Activated naive CD8-positive, alpha-beta T cell treated with anti-CD3 and anti-CD28 coated beads, Interleukin-2, amount 10 ng/mL, durations not matched to agents 7 days and 5 days (primary cell): ENCODE measurements around the gene CARNS1. TPM values are rescaled to one million over a fixed set of nuclear protein-coding genes. Genes with fewer than 3 reads are reported as not detected.
A peak's percentile ranks its signal among the peaks of the same experiment; 100 is the strongest.

Experiments used
- ATAC-seq: fragments of 150-1000 bp; cut with Tn5 transposase; one replicate; pipeline ENCODE4 v1.10.0; 2021; ENCODE audit warnings: low read depth, moderate library complexity
- POLR2A ChIA-PET: fragments of 350-600 bp; sonication (Branson Sonifier 250); formaldehyde crosslinking; loops from one replicate; lab custom pipeline; 2021; ENCODE audit warnings: antibody characterized with exemption; lab: Charles Lee
- DNase-seq: peaks from one replicate; pipeline ENCODE4 v3.0.0; 2021
- H3K27ac Mint-ChIP-seq: one replicate; pipeline ENCODE4 v1.8.0; 2022; ENCODE audit warnings: mild to moderate bottlenecking, mixed read lengths
- H3K27me3 Mint-ChIP-seq: one replicate; pipeline ENCODE4 v1.8.0; 2022; ENCODE audit warnings: mild to moderate bottlenecking, moderate library complexity, mixed read lengths
- H3K36me3 Mint-ChIP-seq: one replicate; pipeline ENCODE4 v1.8.0; 2021; ENCODE audit warnings: mild to moderate bottlenecking, mixed read lengths
- H3K4me1 Mint-ChIP-seq: one replicate; pipeline ENCODE4 v1.8.0; 2021; ENCODE audit warnings: mixed read lengths
- H3K4me3 Mint-ChIP-seq: one replicate; pipeline ENCODE4 v1.8.0; 2022; ENCODE audit warnings: mild to moderate bottlenecking, moderate library complexity, mixed read lengths
- H3K9me3 Mint-ChIP-seq: one replicate; pipeline ENCODE4 v1.8.0; 2021; ENCODE audit warnings: mixed read lengths
- total RNA-seq, 2 experiments: library from RNA; stranded (reverse); gene quantifications; one replicate each; pipeline ENCODE4 v1.2.3, GENCODE V29; 2021

The CARNS1 gene
- total RNA-seq, 2 experiments from 2014 or later: 5.5 to 5.6 TPM

DNA sequence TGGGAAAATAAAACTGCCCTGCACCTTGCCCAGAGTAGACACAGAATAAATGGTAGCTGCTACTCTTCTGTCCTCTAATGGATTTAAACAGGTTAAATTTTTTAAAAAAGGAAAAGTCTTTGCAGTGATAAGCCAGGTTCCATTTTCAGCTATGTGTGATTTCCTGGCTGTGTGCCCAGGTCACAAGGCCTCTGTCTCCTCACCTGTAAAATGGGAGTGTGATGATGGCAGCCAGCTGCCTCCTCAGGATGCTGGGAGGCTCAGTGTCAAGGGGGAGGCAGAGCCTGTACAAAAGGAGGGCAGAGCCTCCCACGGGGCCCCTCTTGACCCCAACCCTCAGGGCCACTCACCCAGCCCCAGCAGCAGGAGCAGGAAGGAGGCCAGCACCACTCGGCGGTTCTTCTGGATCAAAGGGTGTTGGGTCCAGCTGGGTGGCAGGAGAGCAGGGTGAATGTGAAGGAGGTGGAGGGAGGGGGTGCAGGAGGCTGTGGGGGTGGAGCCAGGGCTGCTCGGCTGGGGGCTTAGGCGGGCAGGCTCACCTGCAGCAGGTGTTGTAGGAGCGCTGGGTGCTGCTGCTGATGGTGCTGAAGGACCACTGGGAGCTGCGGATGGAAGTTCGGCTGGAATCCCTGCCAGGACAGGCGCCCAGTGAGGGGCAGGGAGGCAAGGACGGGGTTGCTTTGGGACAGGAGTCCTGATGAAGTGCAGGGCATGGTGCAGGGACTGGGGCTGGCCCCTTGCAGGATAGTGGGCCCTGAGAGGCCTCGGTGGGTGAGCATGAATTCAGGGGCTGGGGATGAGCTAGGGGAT, 51.7 kb downstream of the CARNS1 start:
- Mint-ChIP-seq H3K4me3 (peak overlapping the region; percentile 95), H3K27me3 (no peaks in the 10 kb centered on the region), H3K9me3 (no peaks in the 10 kb centered on the region), H3K27ac (peak overlapping the region; percentile 81), H3K4me1 (peaks cover 23% of the 10 kb centered on the region), H3K36me3 (peaks cover 4% of the 10 kb centered on the region)
- DNase-seq: no peak
- ATAC-seq: no peak
- POLR2A ChIA-PET: interaction anchor here (1.1 to 6.1 kb wide), 12 partner anchors 7 to 205 kb away, joined by 3 to 145 read pairs (median 6); partner anchors contain the start of genes AIP, PPP1CA, PTPRCAP and RAD9A

DNA sequence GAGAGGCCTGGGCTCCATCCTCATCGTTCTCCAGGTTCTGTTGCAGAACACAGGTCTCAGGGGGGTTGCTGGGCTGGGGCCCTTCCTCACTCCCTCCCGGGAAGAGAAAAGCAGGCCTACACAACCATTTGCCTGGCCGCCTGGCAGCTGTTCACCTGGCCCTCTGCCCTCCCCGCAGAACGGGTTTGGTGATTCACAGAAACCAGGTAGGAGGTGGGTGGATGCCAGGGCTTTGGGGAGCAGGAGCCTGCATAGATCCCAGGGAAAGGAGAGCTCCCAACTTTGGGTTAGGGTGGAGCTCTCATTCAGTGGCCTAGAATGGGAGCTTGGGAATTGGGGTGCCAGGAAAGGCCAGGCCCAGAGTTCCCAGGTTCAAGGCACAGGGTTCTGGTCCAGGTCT, 52.6 kb downstream of the CARNS1 start:
- Mint-ChIP-seq H3K4me1 (peaks cover 23% of the 10 kb centered on the region), H3K27me3 (no peaks in the 10 kb centered on the region), H3K9me3 (no peaks in the 10 kb centered on the region), H3K4me3 (peak overlapping the region; percentile 95), H3K27ac (peak overlapping the region; percentile 75), H3K36me3 (peaks cover 4% of the 10 kb centered on the region)
- no peak for DNase-seq
- ATAC-seq: no peak
- POLR2A ChIA-PET: interaction anchor here (0.8 to 6.1 kb wide), 22 partner anchors 8 to 206 kb away, joined by 3 to 145 read pairs (median 5); partner anchors contain the start of genes AIP, CDK2AP2, PITPNM1 and PPP1CA

DNA sequence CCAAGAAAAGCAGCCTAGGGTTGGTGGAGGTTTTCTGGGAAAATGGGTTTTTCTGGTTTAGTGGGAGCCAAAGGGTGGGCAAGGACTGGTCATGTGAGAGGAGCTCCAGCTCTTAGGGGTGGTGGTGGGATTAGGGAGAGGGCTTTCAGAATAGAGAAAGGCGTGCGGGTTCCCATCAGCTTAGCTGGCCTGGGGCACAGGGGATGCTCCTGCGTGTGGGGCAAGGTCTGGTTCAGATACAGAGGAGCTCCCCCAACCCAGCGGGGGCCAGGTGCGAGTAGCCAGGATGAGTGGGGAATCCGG, 52.9 kb downstream of the CARNS1 start:
- Mint-ChIP-seq H3K27ac (peak overlapping the region; percentile 75), H3K27me3 (no peaks in the 10 kb centered on the region), H3K4me3 (peak overlapping the region; percentile 95), H3K36me3 (peaks cover 4% of the 10 kb centered on the region), H3K4me1 (peaks cover 23% of the 10 kb centered on the region), H3K9me3 (no peaks in the 10 kb centered on the region)
- POLR2A ChIA-PET: interaction anchor here (0.7 to 6.1 kb wide), 23 partner anchors 8 to 229 kb away, joined by 3 to 145 read pairs (median 5); partner anchors contain the start of genes AIP, CDK2AP2, PITPNM1 and PPP1CA
- DNase-seq (no peak), ATAC-seq (no peak)

DNA sequence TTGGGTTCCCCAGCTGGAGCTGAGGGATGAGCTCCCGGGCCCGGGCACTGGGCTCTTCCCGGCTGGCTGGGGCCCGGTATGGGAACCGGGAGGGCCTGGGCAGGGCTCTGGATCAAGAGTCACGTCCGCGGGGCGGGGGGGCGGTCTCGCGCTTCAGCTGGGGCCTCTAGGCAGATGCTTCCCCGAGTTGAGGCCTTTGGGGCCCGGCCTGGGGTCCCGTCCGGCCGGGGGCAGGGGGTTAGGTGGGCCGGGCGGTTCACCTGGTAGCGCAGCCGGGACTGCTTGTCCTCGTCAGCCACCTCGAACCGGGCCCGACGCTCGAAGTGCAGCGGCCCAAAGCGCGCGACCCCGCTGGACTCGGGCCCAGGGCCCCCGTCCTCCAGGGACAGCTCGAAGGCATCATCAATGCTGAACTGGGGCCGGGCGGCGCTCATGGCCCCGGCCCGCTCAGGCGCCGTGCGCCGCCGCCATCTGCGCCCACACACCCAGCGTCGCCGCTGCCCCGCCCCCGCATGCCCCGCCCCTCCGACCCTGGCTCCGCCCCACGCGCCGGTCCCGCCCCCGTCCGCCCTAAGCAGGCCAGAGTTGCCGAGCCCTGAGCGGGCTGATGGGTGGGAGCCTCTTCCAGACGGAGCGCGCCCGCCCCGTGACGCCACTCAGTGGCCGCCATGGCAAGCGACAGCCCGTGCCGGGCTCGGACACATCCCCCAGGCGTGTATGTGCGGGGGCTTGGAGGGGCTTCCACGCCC, 53.5 kb downstream of the CARNS1 start, which contains the start of gene TMEM134:
Gene TMEM134, minus strand, starts transcription at position 493 of the 749 bp plus-strand sequence. Its CDS starts 59 bp downstream, at position 434.
- H3K9me3 Mint-ChIP-seq: no peaks in the 10 kb centered on the region
- H3K27ac Mint-ChIP-seq: peak within 1 kb of the TSS; percentile 79
- peaks cover 4% of the 10 kb centered on the region for H3K36me3 Mint-ChIP-seq
- H3K4me1 Mint-ChIP-seq: peaks cover 23% of the 10 kb centered on the region
- POLR2A ChIA-PET: interaction anchor here (0.6 to 6.1 kb wide), 23 partner anchors 9 to 229 kb away, joined by 3 to 145 read pairs (median 5); partner anchors contain the start of genes AIP, CDK2AP2, PITPNM1 and PPP1CA
- H3K4me3 Mint-ChIP-seq: peak within 1 kb of the TSS; percentile 95
- no peaks in the 10 kb centered on the region for H3K27me3 Mint-ChIP-seq
- DNase-seq (peak; percentile 97), ATAC-seq (peak; percentile 76)

DNA sequence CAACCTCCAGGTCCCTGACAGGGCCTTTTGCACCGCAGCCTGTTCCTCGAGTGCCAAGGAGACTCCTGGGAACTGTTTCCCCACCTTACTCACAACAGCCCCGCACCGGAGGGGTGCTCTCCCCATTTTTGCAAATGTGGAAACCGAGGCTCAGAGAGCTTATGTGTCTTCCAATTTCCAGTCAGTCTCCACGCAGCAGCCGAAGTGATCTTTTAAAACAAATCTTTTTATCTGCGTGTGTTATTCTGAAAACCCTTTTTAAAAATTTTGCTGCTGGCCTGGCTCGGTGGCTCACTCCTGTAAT, 54.0 kb downstream of the CARNS1 start:
- H3K9me3 Mint-ChIP-seq: no peaks in the 10 kb centered on the region
- ATAC-seq: no peak
- peak overlapping the region; percentile 73 for H3K4me3 Mint-ChIP-seq

DNA sequence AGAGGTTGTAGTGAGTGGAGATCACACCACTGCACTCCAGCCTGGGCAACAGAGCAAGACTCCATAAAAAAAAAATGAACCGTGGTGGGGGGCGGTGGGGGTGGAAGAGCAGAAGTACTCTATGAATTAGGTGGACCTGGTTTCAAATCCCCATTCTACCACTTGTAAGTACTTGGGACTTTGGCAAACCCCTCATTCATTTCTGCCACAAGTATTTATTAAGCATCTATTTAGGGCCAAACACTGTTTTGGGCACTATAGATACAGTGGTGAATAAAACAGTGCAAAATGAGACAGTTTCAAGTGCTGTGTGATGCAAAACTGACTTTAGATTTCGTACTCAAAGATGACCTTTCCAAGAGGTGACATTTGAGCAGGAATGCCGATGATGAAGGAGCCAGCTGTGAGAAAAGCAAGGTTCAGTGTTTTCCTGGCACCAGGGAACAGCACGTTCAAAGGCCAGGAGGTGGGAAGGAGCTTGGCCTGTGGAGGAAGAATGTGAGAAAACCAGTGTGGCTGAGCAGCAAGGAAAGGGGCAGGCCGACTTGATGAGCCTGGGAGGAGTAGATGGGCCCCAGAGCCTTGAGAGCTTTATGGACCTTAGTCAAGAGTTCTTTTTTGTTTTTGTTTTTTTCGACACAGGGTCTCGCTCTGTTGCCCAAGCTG, 55.0 kb downstream of the CARNS1 start:
- H3K27ac Mint-ChIP-seq: no peak overlapping the region
- peaks cover 18% of the 10 kb centered on the region for H3K4me1 Mint-ChIP-seq
- ATAC-seq (no peak), DNase-seq (no peak)
- peaks cover under 1% of the 10 kb centered on the region for H3K36me3 Mint-ChIP-seq
- no peaks in the 10 kb centered on the region for H3K9me3 Mint-ChIP-seq
- no peak overlapping the region for H3K4me3 Mint-ChIP-seq
- POLR2A ChIA-PET: interaction anchor here (0.9 to 6.1 kb wide), 4 partner anchors 15 to 69 kb away, joined by 3 to 145 read pairs (median 27); partner anchors contain the start of genes PPP1CA and PTPRCAP
- no peaks in the 10 kb centered on the region for H3K27me3 Mint-ChIP-seq

More for the DNA sequence above, 54.0 kb downstream of the CARNS1 start:
- H3K27me3 Mint-ChIP-seq: no peaks in the 10 kb centered on the region
- H3K4me1 Mint-ChIP-seq: peaks cover 21% of the 10 kb centered on the region
- H3K36me3 Mint-ChIP-seq: peaks cover 4% of the 10 kb centered on the region
- DNase-seq: no peak
- peak overlapping the region; percentile 79 for H3K27ac Mint-ChIP-seq
- POLR2A ChIA-PET: interaction anchor here (0.6 to 6.1 kb wide), 8 partner anchors 9 to 68 kb away, joined by 3 to 145 read pairs (median 16); partner anchors contain the start of genes AIP, PITPNM1, PPP1CA and PTPRCAP

DNA sequence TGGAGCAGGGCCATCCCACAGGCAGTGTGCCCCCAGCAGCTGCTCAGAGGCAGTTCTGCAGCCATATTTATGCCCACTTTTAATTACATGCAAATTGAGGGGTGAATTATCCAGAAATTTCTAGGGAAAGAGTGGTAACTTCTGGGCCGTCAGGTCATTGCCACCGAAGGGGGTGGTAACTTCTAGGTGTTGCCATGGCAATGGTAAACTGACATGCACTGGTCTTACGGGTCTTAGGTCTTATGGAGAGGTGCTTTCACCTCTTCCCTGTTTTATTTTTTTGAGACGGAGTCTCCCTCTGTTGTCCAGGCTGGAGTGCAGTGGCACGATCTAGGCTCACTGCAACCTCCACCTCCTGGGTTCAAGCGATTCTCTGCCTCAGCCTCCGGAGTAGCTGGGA, 57.4 kb downstream of the CARNS1 start:
- DNase-seq: no peak
- Mint-ChIP-seq H3K27ac (no peak overlapping the region), H3K27me3 (peaks cover 3% of the 10 kb centered on the region), H3K4me1 (peaks cover 3% of the 10 kb centered on the region), H3K9me3 (no peaks in the 10 kb centered on the region), H3K36me3 (no peaks in the 10 kb centered on the region), H3K4me3 (no peak overlapping the region)
- ATAC-seq: no peak
- POLR2A ChIA-PET: interaction anchor here (1.6 kb wide), 1 partner anchor 64 kb away, joined by 5 read pairs; no protein-coding TSS in a partner anchor

Other genes with a start within 250 kb of the CARNS1 start
- gene GRK2, start 149.2 kb upstream of the CARNS1 start, total RNA-seq: 100 to 1,000 TPM; 325 to 341 TPM
- 100 to 1,000 TPM; 185 to 207 TPM for gene ANKRD13D, start 126.4 kb upstream of the CARNS1 start, total RNA-seq
- 10 to 100 TPM; 24.6 to 27.0 TPM for gene SSH3, start 112.1 kb upstream of the CARNS1 start, total RNA-seq
- gene POLD4, start 62.1 kb upstream of the CARNS1 start, total RNA-seq: 10 to 100 TPM; 73.2 to 78.2 TPM
- gene CLCF1, start 42.1 kb upstream of the CARNS1 start, total RNA-seq: 1 to 10 TPM; 4.3 to 4.7 TPM
- gene RAD9A, start 23.7 kb upstream of the CARNS1 start, total RNA-seq: 10 to 100 TPM; 65.3 to 67.1 TPM
- gene PPP1CA, start 13.8 kb upstream of the CARNS1 start, total RNA-seq: 100 to 1,000 TPM; 290 to 311 TPM
- gene TBC1D10C, start 11.6 kb upstream of the CARNS1 start, total RNA-seq: 100 to 1,000 TPM; 359 to 367 TPM
- gene RPS6KB2, start 12.8 kb downstream of the CARNS1 start, total RNA-seq: 10 to 100 TPM; 69.0 to 71.4 TPM
- gene PTPRCAP, start 22.0 kb downstream of the CARNS1 start, total RNA-seq: 100 to 1,000 TPM; 351 to 371 TPM
- gene CORO1B, start 27.8 kb downstream of the CARNS1 start, total RNA-seq: 100 to 1,000 TPM; 168 to 195 TPM
- gene GPR152, start 37.1 kb downstream of the CARNS1 start, total RNA-seq: not detected
- gene CABP4, start 39.7 kb downstream of the CARNS1 start, total RNA-seq: 1 to 10 TPM; 2.8 to 3.0 TPM
- gene TMEM134, start 53.6 kb downstream of the CARNS1 start, total RNA-seq: 10 to 100 TPM; 63.2 to 69.1 TPM
- gene AIP, start 67.3 kb downstream of the CARNS1 start, total RNA-seq: 100 to 1,000 TPM; 161 to 166 TPM
- 100 to 1,000 TPM; 125 to 132 TPM for gene PITPNM1, start 89.7 kb downstream of the CARNS1 start, total RNA-seq
- gene CDK2AP2, start 92.5 kb downstream of the CARNS1 start, total RNA-seq: 100 to 1,000 TPM in 1 of 2 experiments, 10 to 100 TPM in 1; 94.6 to 101 TPM
- gene CABP2, start 107.8 kb downstream of the CARNS1 start, total RNA-seq: not detected
- 100 to 1,000 TPM; 211 to 219 TPM for gene GSTP1, start 168.1 kb downstream of the CARNS1 start, total RNA-seq
- gene NDUFV1, start 191.3 kb downstream of the CARNS1 start, total RNA-seq: 100 to 1,000 TPM; 211 to 219 TPM
- gene NUDT8, start 214.3 kb downstream of the CARNS1 start, total RNA-seq: 10 to 100 TPM; 10.9 to 12.4 TPM
- gene TBX10, start 224.1 kb downstream of the CARNS1 start, total RNA-seq: not detected
- gene ACY3, start 235.1 kb downstream of the CARNS1 start, total RNA-seq: under 1 TPM; 0.33 to 0.57 TPM